OCI-LY7 (cell line): ENCODE data around the gene GLIS2.

Experiments
- CTCF ChIP-seq: fragments of 200-600 bp; sonication (generic); conservative IDR thresholded peaks from 2 replicates; pipeline ENCODE4 v1.5.1; 2014; ENCODE audit warnings: mild to moderate bottlenecking, antibody characterized with exemption, low read length, moderate library complexity, mixed read lengths
- EZH2phosphoT487 ChIP-seq: fragments of 200-600 bp; sonication (generic); IDR thresholded peaks from 2 replicates; pipeline ENCODE4 v1.6.1; 2018; ENCODE audit warnings: low read depth, borderline replicate concordance, mild to moderate bottlenecking, mixed run types, antibody characterized with exemption, low read length, moderate library complexity, mixed read lengths

GRCh38 chr16:4386451-4386805 lies 70.6 kb downstream of the GLIS2 start:
- TF ChIP-seq CTCF (no peak), EZH2phosphoT487 (no peak)
